Osteocyte (in vitro differentiated cells): ENCODE results near the gene MTX1. TPM values are rescaled to one million over a fixed set of nuclear protein-coding genes. Genes with fewer than 3 reads are reported as not detected.

Experiments
- DNase-seq: peaks from one replicate; pipeline ENCODE4 v3.0.0; 2021; ENCODE audit warnings: mixed read lengths; ENCODE audit not compliant: unreplicated experiment; ENCODE audit errors: extremely low spot score
- H3K27ac Mint-ChIP-seq: one replicate; pipeline ENCODE4 v1.8.0; 2021; ENCODE audit warnings: mild to moderate bottlenecking, mixed read lengths; ENCODE audit not compliant: unreplicated experiment
- H3K27me3 Mint-ChIP-seq: one replicate; pipeline ENCODE4 v1.8.0; 2021; ENCODE audit warnings: mixed read lengths; ENCODE audit not compliant: unreplicated experiment
- H3K36me3 Mint-ChIP-seq: one replicate; pipeline ENCODE4 v1.8.0; 2021; ENCODE audit warnings: mixed read lengths; ENCODE audit not compliant: unreplicated experiment
- H3K4me1 Mint-ChIP-seq: one replicate; pipeline ENCODE4 v1.8.0; 2021; ENCODE audit warnings: mixed read lengths; ENCODE audit not compliant: unreplicated experiment
- H3K4me3 Mint-ChIP-seq: one replicate; pipeline ENCODE4 v1.8.0; 2021; ENCODE audit warnings: mild to moderate bottlenecking, moderate library complexity, mixed read lengths; ENCODE audit not compliant: unreplicated experiment
- H3K9me3 Mint-ChIP-seq: one replicate; pipeline ENCODE4 v1.8.0; 2021; ENCODE audit warnings: mixed read lengths; ENCODE audit not compliant: unreplicated experiment
- CTCF ChIP-seq: fragments of 200-600 bp; sonication (generic); IDR thresholded peaks from 2 replicates; pipeline ENCODE4 v1.5.0; 2021; ENCODE audit warnings: antibody characterized with exemption, mild to moderate bottlenecking, moderate library complexity
- total RNA-seq: library from RNA; stranded (reverse); gene quantifications from 2 replicates; pipeline ENCODE4 v1.2.1, GENCODE V29; 2021

Gene MTX1
- total RNA-seq, 1 donor from 2014 or later = 33.2 TPM

- no peak for DNase-seq
- no peaks in the 10 kb centered on the region for H3K27me3 Mint-ChIP-seq
- H3K4me1 Mint-ChIP-seq = peaks cover 28% of the 10 kb centered on the region
- H3K9me3 Mint-ChIP-seq = no peaks in the 10 kb centered on the region
- peak overlapping the region; percentile 85 for H3K4me3 Mint-ChIP-seq
- H3K36me3 Mint-ChIP-seq = peaks cover 3% of the 10 kb centered on the region
- TF ChIP-seq CTCF = no peak
- H3K27ac Mint-ChIP-seq = peak overlapping the region; percentile 92
These were observed 13.0 kb upstream of the MTX1 start for GRCh38 chr1:155195201-155196102.

- Mint-ChIP-seq H3K4me1 (peaks cover 28% of the 10 kb centered on the region), H3K27me3 (no peaks in the 10 kb centered on the region), H3K27ac (no peak overlapping the region), H3K4me3 (peak overlapping the region; percentile 85), H3K9me3 (no peaks in the 10 kb centered on the region), H3K36me3 (peaks cover 3% of the 10 kb centered on the region)
- DNase-seq = no peak
- TF ChIP-seq CTCF = no peak
These were observed 12.2 kb upstream of the MTX1 start for GRCh38 chr1:155196103-155196892.

GRCh38 chr1:155196893-155197638 lies 11.4 kb upstream of the MTX1 start:
- Mint-ChIP-seq H3K36me3 (peaks cover 3% of the 10 kb centered on the region), H3K4me1 (peaks cover 28% of the 10 kb centered on the region), H3K27ac (no peak overlapping the region), H3K9me3 (no peaks in the 10 kb centered on the region), H3K27me3 (no peaks in the 10 kb centered on the region), H3K4me3 (no peak overlapping the region)
- TF ChIP-seq CTCF = no peak
- DNase-seq = no peak

GRCh38 chr1:155197901-155198546 lies 10.5 kb upstream of the MTX1 start:
- H3K27me3 Mint-ChIP-seq = no peaks in the 10 kb centered on the region
- H3K9me3 Mint-ChIP-seq = no peaks in the 10 kb centered on the region
- TF ChIP-seq CTCF = no peak
- no peak overlapping the region for H3K4me3 Mint-ChIP-seq
- H3K27ac Mint-ChIP-seq = no peak overlapping the region
- H3K4me1 Mint-ChIP-seq = peaks cover 24% of the 10 kb centered on the region
- no peak for DNase-seq
- H3K36me3 Mint-ChIP-seq = peaks cover 3% of the 10 kb centered on the region
